ENCODE measurements around the gene ZNF516. TPM values are rescaled to one million over a fixed set of nuclear protein-coding genes. Genes with fewer than 3 reads are reported as not detected.

ZNF516 gene
- total RNA-seq, 1 experiment from 2014 or later = 28.3 TPM

DNA sequence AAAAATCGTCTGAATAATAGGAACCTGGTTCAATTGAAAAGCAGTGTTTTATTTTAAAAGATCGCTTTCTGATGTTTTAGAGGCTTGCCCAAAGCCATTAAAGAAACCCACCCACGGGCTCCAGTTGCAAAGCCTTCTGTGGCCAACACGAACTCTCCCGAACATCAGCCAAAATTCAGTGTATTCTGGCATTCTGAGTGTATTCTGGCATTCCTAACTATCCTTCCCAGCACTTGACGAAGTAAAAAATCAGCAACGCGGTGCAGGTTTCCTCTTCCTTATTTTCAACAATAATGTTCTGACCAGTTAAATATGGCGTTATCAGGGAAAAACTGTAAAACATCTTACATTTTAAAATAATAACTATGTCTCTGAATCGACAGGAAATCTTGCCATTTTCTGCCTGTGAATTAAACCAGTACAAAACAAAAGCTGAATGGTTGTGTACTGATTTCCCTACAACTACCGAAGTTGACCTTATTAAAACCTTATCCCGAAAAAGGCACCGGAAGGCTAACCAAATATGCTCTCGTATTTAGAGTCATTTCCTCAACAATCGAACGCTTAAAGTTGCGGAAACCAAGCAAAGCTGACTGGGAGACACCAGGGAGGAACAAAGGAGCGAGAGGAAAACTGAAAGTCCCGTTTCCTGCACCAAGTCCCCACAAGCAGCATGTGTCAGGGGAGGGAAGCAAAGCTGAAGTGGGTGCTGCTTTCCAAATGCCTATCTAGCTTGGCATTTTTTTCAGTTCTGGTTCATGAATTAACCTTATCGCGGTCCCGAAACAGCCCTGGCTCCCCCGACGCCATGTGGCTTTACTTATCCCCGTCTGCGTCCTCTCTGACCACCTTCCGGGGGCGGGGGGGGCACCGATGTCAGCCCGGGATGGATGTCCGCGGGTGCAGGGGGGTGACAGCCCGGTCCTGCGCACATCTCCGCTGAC lies 44.3 kb downstream of the ZNF516 start:
- peaks cover 57% of the 10 kb centered on the region for H3K4me1 Mint-ChIP-seq (ENCODE audit: insufficient read depth, unreplicated experiment)
- peak overlapping the region; percentile 84 for H3K4me3 Mint-ChIP-seq (ENCODE audit: unreplicated experiment)
- H3K9me3 Mint-ChIP-seq (ENCODE audit: unreplicated experiment) = no peaks in the 10 kb centered on the region
- ChIA-PET POLR2A (interaction anchor here (0.9 to 2.9 kb wide), 12 partner anchors 9 to 351 kb away, joined by 3 to 18 read pairs (median 5); partner anchors contain the start of gene ZNF516), CTCF (interaction anchor here (0.5 to 1.1 kb wide), 6 partner anchors 51 to 237 kb away, joined by 3 to 4 read pairs (median 3); no protein-coding TSS in a partner anchor)
- BruUV-seq (replicated peaks) = no TSS peak
- TF ChIP-seq, protein P1, sequence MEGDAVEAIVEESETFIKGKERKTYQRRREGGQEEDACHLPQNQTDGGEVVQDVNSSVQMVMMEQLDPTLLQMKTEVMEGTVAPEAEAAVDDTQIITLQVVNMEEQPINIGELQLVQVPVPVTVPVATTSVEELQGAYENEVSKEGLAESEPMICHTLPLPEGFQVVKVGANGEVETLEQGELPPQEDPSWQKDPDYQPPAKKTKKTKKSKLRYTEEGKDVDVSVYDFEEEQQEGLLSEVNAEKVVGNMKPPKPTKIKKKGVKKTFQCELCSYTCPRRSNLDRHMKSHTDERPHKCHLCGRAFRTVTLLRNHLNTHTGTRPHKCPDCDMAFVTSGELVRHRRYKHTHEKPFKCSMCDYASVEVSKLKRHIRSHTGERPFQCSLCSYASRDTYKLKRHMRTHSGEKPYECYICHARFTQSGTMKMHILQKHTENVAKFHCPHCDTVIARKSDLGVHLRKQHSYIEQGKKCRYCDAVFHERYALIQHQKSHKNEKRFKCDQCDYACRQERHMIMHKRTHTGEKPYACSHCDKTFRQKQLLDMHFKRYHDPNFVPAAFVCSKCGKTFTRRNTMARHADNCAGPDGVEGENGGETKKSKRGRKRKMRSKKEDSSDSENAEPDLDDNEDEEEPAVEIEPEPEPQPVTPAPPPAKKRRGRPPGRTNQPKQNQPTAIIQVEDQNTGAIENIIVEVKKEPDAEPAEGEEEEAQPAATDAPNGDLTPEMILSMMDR (IDR thresholded peaks at IDR 0.05; ENCODE audit: unreplicated experiment) = no peak
- peak; percentile 53 for DNase-seq (ENCODE audit: unreplicated experiment)
- no peaks in the 10 kb centered on the region for H3K36me3 Mint-ChIP-seq (ENCODE audit: insufficient read depth, unreplicated experiment)
- H3K27ac Mint-ChIP-seq (ENCODE audit: low read depth, unreplicated experiment) = peak overlapping the region; percentile 98
- H3K27me3 Mint-ChIP-seq (ENCODE audit: insufficient read depth, unreplicated experiment) = no peaks in the 10 kb centered on the region
- intact Hi-C loops (cut with micrococcal nuclease) = loop anchor here (2.0 to 5.0 kb wide), 2 partner anchors 42 to 52 kb away; no protein-coding TSS in a partner anchor

DNA sequence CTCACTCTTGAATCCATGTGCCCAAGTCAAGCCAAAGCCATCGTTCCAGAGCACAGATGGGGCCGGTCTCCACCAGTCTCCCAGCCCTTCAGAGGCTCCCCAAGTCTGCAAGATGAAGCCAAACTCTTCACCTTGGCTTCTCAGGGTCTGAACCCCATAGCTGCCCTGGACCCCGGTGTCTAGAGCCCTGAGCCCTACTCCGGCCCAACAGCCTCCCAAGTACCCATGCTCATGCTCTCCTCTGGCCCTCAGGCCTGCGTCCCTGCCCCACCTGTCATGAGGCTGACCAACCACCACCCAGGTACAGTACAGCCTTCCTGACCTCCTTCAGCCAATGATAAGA lies 46.0 kb downstream of the ZNF516 start:
- H3K27ac Mint-ChIP-seq (ENCODE audit: low read depth, unreplicated experiment) = peak overlapping the region; percentile 98
- ChIA-PET CTCF (interaction anchor here (1.0 kb wide), 1 partner anchor 10 kb away, joined by 3 read pairs; no protein-coding TSS in a partner anchor), POLR2A (interaction anchor here (1.4 to 2.9 kb wide), 3 partner anchors 41 to 47 kb away, joined by 4 to 18 read pairs (median 10); partner anchors contain the start of gene ZNF516)
- no peak overlapping the region for H3K4me3 Mint-ChIP-seq (ENCODE audit: unreplicated experiment)
- intact Hi-C loops (cut with micrococcal nuclease) = no loop called here
- H3K4me1 Mint-ChIP-seq (ENCODE audit: insufficient read depth, unreplicated experiment) = peaks cover 64% of the 10 kb centered on the region
- no peaks in the 10 kb centered on the region for H3K36me3 Mint-ChIP-seq (ENCODE audit: insufficient read depth, unreplicated experiment)
- DNase-seq (ENCODE audit: unreplicated experiment) = no peak
- no peaks in the 10 kb centered on the region for H3K27me3 Mint-ChIP-seq (ENCODE audit: insufficient read depth, unreplicated experiment)
- no TSS peak for BruUV-seq (replicated peaks)
- H3K9me3 Mint-ChIP-seq (ENCODE audit: unreplicated experiment) = no peaks in the 10 kb centered on the region
- TF ChIP-seq, protein P1 (IDR thresholded peaks at IDR 0.05; ENCODE audit: unreplicated experiment) = no peak

DNA sequence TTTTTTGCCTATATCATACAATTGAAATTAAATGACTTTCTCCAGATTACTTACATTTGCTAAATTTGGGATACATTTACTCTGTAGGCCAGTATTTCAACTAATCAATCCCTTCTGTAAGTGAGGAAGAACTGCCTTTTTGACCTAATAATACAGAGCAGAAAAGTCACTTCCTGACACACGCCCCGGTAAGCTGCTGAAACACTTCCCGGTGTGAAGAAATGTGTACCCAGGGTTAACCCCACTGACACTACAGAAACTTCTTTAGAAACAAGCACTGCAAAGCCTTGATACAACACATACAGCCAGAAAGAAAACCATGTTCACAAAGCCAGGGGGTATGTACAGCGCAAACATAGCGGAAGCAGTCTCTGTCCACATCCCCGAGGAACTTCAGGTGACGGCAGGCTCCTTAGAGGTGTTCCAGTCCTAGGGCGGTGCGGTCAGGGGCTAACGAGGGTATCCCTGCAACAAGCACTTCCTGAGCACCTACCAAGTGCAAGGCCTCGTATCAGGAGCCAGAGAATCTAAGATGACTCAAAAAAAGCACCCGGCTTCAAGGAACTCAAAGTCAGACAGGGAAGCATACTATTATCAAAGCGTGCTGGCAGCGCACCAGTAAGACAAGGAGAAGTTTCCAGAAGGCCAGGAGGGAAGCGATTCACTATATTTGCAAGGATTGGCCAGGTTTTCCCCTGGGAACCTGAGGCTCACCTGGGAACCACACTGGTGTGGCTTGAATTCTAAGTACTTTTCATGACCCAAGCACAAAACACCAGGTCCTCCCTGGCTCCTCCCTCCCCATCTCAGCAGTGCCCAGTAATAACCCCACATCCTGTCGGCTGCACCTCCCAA lies 46.6 kb downstream of the ZNF516 start:
- H3K4me3 Mint-ChIP-seq (ENCODE audit: unreplicated experiment) = no peak overlapping the region
- intact Hi-C loops (cut with micrococcal nuclease) = no loop called here
- no peak for DNase-seq (ENCODE audit: unreplicated experiment)
- H3K4me1 Mint-ChIP-seq (ENCODE audit: insufficient read depth, unreplicated experiment) = peaks cover 64% of the 10 kb centered on the region
- peak overlapping the region; percentile 44 for H3K27ac Mint-ChIP-seq (ENCODE audit: low read depth, unreplicated experiment)
- H3K27me3 Mint-ChIP-seq (ENCODE audit: insufficient read depth, unreplicated experiment) = no peaks in the 10 kb centered on the region
- CTCF ChIA-PET = interaction anchor here (2.1 kb wide), 1 partner anchor 22 kb away, joined by 5 read pairs; no protein-coding TSS in a partner anchor
- no peaks in the 10 kb centered on the region for H3K9me3 Mint-ChIP-seq (ENCODE audit: unreplicated experiment)
- POLR2A ChIA-PET = interaction anchor here (1.1 kb wide), 1 partner anchor 116 kb away, joined by 4 read pairs; no protein-coding TSS in a partner anchor
- TF ChIP-seq, protein P1 (IDR thresholded peaks at IDR 0.05; ENCODE audit: unreplicated experiment) = no peak
- H3K36me3 Mint-ChIP-seq (ENCODE audit: insufficient read depth, unreplicated experiment) = no peaks in the 10 kb centered on the region
- no TSS peak for BruUV-seq (replicated peaks)
